PC-9 (cell line): ENCODE data around the gene UQCR10.

Experiments
- EZH2 ChIP-seq: fragments of 200-600 bp; sonication (generic); IDR thresholded peaks from 2 replicates; pipeline ENCODE4 v1.8.0; 2017; ENCODE audit warnings: antibody characterized with exemption, low read depth
- TF ChIP-seq, protein P1 (sequence below): fragments of 200-600 bp; sonication (generic); conservative IDR thresholded peaks from 2 replicates; pipeline ENCODE4 v1.6.1; 2017; ENCODE audit warnings: mixed run types, antibody characterized with exemption, mild to moderate bottlenecking, moderate library complexity

- TF ChIP-seq, protein P1, sequence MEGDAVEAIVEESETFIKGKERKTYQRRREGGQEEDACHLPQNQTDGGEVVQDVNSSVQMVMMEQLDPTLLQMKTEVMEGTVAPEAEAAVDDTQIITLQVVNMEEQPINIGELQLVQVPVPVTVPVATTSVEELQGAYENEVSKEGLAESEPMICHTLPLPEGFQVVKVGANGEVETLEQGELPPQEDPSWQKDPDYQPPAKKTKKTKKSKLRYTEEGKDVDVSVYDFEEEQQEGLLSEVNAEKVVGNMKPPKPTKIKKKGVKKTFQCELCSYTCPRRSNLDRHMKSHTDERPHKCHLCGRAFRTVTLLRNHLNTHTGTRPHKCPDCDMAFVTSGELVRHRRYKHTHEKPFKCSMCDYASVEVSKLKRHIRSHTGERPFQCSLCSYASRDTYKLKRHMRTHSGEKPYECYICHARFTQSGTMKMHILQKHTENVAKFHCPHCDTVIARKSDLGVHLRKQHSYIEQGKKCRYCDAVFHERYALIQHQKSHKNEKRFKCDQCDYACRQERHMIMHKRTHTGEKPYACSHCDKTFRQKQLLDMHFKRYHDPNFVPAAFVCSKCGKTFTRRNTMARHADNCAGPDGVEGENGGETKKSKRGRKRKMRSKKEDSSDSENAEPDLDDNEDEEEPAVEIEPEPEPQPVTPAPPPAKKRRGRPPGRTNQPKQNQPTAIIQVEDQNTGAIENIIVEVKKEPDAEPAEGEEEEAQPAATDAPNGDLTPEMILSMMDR = no peak
- no peak for TF ChIP-seq EZH2
Observed at GRCh38 chr22:29734838-29735237, 32.3 kb upstream of the UQCR10 start.
